ENCODE results near the gene CAPG.
"Not testable (repeated sequence)": the region's sequence is repeated elsewhere in the genome, so short reads cannot be mapped to it uniquely, and the experiment has no call there.

CAPG gene

DNA sequence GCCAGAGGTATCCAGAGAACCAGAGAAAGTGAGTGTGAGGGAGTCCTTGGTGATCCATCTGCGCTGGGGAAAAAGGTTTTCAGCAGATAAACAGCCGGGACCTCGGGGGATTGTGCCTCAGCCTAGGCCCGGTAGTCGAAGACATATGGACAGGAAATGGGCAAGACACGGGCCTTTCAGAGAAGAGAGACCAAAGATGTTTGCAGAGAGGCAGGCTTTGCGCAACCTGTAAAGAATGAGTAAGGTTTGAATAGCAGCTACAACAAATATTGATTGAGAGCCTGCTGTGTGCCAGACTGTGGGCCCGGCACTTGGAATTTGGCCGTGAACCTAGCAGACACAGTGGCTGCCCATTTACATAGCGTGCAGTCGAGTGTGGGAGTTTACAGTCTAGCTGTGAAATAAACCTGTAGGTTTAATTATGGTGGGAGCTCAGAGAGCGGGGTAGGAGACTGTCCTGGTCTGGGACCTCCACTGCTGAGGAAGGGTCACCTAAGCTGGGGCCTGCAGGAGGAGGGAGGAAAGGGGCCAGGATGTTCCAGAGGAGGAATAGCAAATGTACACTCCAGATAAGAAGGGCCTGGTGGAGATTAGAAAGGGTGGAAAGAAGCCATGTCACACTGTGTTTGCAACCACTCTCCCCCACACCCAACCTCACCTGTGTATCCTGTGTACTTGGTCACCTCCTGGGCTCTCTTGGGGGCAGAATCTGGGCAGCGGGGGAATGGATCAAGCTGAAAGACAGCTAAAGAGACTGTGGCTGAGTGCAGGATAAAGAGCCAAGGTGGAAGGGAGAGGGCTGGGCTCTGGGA lies 11.3 kb upstream of the CAPG start:
- DNase-seq (ENCODE audit: low read depth in 1 of 2, low spot score in 1 of 2) = no peak

DNA sequence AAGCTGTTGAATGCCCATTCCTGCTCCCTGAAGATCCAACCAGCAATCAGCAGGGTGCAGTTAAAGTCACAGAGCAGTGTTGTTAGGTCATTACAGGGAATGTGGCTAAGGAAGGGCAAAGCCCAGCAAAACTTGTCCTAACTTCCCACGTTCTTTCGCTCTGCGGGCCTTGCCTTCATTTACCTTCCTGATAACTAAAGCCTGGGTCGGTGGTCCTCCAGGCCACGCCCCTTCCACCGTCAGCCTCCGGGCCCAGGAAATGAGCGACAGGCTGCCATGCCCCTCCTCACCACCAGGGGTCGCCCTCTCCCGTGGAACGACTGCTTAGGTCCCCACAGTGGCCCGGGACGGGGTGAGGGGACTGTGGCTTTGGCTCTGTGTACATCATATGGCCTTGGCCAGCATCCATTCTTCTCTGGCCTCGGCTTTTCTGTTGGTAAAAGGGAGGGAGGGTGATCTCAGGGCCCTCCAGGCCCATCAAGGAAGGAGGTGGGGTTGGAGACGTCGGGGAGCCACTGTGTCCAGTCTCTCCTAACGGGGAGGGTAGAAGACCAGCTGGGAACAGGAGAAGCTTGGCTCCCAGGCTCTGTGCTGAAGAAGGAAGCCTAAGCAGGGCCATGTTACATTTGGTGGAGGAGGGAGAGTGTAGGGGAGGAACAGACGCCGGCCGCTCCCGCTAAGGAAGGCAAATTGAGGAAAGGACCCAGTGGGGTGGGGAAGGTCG lies 10.5 kb upstream of the CAPG start:
- peak; percentile 90 to 97 for DNase-seq (ENCODE audit: low read depth in 1 of 2, low spot score in 1 of 2)

DNA sequence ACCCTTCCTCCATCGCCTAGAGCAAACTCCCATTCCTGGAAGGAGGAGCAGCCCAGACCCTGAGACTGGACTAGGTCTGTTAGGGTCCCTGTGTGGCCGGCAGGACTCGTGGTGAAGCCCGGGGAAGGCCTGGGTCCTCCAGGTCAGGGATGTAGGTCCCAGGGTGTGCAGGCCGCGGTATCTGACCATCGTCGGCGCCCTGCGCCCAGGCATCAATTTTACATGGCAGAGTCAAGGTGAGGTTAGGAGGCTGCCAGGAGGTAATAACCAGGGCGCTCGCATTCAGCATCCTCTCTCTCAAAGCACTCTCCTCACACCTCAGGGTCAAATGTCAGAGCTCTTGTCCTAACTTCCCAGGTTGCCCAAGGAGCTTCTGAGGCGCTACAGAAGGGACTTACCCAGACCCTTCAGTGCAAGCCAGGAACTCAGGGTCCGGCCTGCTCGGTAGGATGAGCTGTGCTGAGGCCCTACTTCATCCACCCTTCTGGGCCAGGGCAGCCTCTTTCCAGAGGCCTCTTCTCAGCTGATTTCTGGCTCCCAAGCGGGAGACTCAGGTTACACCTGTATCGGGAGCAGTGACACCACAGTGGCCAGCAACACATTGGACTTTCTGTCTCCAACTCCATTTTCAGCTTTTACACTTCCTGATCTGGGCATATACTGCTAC lies 9.0 kb upstream of the CAPG start:
- no peak for DNase-seq (ENCODE audit: low read depth in 1 of 2, low spot score in 1 of 2)

DNA sequence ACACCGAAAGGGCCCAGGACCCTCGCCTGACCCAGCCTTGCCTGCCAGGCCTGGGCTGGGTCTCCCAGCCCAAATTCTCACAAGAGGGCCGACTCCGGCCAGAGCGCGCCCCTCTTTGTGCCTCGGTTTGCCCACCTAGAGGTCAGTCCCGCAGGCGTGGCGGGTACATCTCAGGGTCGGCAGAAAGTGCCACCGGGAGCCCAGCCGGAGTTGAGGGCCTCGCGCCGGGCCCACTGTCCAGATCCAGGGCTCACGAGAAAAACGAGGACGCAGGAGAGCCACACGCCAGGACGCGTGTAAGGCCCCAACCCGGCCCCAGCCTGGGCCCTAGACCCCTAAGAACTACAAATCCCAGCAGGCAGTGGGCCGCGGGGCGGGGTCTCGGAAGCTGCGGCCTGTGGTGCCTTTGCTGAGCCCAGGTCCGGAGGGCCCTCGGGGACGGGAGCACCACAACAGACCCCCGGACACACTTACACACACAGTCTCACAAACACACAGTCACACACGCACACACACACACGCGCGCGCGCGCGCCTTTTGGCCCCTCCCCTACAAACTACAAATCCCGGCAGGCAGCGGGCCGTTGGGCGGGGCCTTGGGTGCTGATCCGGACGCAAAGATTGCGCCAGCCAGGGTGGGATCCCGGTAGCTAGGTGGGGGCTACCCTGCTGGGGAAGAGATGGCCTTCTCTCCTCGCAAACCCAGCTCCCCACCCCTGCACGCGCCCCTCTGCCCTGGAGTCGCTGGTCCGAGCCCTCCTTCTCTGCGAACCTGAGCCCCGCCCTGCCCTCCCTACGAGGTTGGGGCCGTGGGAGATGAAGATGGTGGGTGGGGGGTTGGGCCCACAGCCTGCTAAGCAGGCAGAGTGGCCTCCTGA lies 8.2 kb upstream of the CAPG start, which contains the start of gene SH2D6:
Gene SH2D6 (plus strand): TSS at position 583 of the 877 bp plus-strand sequence. CDS start 10,752 bp downstream, outside the sequence.
- DNase-seq (ENCODE audit: low read depth in 1 of 2, low spot score in 1 of 2) = peak; percentile 76 to 83

DNA sequence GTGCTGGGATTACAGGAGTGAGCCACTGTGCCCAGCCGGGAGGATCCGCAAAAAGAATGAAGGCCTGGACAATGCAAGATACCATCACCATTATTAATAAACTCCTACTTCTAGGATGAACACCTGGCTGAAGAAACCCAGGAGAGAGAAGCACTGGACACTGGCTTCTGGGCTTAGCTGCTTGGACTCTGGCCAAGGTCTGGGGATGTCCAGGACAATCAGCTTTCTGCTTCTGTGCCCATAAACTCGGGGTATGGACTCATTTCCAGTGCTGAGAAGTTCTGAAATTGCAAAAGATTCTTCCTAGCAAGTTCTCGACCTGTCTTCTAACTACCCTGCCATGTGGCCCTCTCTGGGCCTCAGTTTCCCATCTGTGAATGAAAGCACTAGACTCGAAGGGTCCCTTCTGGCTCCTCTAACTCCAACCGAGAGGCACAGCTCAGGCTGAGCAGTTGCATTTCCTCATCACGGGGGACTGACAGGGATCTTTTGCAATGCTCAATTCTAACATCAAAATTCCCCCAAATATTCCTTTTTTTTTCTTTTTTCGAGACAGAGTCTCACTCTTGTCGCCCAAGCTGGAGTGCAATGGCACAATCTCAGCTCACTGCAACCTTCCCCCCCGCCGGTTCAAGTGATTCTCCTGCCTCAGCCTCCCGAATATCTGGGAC lies 5.9 kb upstream of the CAPG start:
- no peak for DNase-seq (ENCODE audit: low read depth in 1 of 2, low spot score in 1 of 2)

DNA sequence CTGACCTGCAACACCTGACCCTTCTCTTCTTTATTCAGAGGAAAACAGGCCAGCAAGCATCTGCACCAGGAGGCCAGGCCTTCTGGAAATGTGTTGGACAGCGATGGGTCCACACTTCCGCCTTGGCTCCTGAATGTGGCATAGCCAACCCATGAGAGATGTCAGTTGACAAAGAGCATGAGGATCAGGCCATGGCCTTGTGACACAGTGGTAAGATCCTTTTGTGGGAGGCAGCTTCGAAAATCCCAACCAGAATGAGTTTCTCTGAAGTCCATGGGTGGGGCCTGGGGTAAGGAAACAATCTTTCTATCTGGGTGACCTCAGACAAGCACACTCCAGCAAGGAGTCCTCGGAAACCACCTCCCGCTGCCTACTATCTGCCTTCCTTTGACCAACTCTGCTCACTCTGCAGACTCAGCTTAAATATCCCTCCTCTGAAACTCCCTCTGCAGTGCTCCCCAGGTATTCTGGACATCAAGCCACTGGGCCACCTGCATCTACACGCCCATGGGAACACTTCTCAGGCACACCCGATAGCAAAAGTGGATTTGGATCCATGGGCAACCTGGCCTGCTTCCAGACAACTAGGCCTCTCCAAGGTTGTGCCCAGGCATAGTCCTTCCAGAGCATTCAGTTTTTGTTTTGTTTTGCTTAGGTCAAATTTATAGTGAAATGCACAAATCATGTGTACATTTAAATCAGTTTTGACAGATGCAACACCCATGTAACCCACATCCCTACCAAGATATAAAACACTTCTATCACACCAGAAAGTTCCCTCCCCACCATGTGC lies 4.8 kb upstream of the CAPG start:
- no peak for DNase-seq (ENCODE audit: low read depth in 1 of 2, low spot score in 1 of 2)

DNA sequence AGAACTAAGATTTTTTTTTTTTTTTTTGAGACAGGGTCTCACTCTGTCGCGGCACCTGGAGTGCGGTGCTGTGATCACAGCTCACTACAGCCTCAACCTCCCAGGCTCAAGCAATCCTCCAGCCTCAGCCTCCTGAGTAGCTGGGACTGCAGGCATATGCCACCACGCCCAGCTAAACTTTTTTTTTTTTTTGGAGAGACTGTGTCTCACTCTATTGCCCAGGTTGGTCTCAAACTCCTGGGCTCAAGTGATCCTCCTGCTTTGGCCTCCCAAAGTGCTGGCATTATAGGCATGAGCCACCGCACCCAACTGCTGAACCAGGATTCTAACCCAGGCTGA lies 4.2 kb upstream of the CAPG start:
- DNase-seq (ENCODE audit: low read depth in 1 of 2, low spot score in 1 of 2) = not testable (repeated sequence)

DNA sequence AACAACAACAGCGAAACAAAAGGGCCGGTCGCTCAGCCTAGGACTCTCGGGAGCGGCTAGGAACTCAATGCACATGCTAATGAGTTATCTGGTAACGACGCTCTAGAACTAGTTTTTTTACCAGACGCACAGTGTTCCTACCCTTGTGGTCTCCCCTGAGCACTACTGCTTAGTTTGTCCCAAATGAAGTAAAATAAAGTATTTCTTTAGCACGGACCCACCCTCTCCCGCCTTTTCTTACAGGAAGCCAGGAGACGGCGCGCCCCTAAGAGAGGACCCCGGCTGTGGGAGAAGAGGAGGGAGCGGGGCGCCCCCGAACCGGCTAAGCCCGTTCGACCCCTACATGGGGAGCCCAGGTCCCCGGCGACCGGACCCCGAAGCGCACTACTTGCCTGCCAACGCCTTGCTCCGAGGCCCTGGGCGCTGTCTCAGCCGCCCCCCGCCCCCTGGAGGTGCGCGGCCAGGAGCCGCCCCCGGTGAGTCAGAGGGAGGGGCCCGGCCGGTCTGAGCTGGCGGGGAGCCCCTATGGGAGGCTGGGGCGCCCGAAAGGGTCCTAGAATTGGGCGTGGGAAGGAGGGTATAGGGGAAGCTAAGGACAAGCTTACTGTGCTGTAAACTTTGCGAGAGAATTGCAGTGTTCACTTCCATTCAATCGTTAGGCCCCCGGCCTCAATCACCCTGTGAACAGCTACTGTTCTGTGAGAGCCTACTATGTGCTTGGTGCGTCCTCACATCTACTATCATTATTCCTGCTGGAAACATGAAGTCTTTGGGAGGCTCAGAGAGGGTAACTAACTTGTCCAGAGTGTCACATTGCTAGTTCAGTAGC lies 3.6 kb upstream of the CAPG start:
- DNase-seq (ENCODE audit: low read depth in 1 of 2, low spot score in 1 of 2) = no peak

DNA sequence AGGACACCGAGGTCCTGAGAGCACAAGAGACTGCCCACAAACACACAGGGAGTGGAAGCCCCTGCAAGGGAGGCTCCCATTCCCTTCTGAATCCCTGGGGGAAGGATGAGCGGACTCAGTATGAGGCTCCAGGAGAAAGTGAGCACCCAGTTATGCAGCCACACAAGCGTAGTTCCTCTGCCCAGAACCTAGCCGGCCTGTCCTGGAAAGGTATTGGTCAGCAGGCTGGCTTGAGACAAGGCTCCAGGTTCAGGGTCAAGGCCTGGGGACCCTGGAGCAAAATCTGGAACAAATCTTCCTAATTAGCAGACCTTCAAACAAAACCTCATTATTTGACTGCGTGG lies 1.2 kb upstream of the CAPG start:
- DNase-seq (ENCODE audit: low read depth in 1 of 2, low spot score in 1 of 2) = no peak

DNA sequence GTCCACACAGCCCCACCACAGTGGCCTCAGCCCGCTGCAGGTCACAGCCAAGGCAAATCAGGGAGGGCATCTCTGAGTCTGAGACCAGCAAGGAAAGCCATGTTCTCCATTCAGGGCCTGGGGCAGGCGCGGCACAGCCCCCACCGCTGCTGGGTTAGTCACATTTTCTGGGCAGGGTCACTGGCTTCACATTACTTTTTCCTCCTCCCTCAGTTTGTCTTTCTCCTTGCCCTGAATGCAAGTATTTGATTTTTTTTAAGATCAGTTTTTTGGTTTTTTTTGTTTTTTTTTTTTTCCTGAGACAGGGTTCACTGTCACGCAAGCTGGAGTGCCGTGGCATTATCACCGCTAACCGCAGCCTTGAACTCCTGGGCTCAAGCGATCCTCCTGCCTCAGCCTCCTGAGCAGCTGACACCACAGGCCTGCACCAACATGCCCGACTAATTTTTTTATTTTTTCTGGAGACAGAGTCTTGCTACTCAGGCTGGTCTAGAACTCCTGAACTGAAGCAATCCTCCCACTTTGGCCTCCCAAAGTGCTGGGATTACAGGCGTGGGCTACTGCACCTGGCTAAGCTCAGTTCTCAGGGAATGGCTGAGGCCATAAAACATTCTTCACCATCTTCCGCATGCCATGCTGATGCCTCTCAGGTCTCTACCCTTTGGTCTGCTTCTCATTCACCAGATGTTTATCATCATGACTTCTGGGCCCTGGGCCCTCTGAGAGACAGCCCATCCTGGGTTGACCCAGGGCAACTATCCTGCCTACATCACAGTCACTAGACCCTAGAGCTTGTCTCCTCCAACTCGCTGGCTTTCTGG lies 628 bp upstream of the CAPG start:
- no peak for DNase-seq (ENCODE audit: low read depth in 1 of 2, low spot score in 1 of 2)

DNA sequence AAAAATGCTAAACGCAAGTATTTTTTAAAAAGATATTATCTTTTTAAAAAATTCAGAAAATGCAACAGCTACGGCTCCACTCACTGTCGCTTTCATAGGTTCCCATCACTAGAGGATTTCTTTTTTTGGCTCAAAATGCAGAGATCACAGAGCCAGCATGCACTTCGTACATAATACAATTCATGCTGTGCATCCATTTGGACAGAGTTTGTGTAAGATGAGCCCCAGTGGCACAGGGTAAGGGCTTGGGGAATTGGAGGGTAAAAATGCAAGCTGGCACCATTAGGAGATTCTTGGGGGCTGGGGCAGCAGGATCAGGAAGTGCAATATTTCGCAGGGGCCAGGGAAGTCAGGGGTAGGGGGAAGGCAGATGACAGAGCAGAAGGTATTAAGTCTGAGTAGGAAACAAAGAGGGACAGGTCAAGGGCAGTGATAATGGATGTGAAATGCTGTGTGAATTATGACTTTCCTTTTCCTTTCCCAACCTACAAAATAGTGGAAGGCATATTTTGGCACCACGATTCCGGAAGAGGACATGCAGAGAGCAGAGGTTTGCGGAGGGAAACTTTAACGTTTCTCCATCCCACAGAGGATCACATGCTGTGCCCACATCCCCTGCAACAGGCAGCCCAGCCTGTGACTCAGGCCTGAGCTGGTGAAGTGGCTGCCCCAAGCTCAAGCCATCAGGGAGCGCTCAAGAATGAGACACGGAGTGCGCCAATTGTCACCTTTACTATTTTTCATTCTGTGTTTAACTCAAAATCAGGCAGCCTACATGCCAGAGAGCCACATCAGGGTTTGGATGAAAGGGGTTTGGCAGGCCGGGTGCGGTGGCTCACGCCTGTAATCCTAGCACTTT lies 4.7 kb downstream of the CAPG start:
- DNase-seq (ENCODE audit: low read depth in 1 of 2, low spot score in 1 of 2) = peak; percentile 29 to 30

DNA sequence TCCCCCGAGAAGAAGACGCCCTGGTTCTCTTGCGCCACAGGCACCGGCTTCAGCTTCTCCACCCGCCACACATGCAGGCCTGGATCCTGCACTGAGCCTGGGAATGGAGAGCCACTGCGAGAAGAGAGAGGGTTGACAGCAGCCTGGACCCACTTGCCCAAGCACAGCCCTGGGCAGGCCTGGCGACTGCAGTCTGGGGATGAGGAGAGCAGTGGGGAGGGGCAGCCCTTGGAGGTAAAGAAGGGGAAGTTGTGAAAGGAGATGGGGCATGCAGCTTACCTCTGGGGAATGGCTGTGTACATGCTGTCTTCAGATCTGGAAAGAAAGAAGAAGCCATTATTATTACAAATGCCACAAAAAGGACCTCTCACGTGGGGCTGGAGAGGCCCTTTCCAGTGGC lies 8.3 kb downstream of the CAPG start:
- DNase-seq (ENCODE audit: low read depth in 1 of 2, low spot score in 1 of 2) = no peak

DNA sequence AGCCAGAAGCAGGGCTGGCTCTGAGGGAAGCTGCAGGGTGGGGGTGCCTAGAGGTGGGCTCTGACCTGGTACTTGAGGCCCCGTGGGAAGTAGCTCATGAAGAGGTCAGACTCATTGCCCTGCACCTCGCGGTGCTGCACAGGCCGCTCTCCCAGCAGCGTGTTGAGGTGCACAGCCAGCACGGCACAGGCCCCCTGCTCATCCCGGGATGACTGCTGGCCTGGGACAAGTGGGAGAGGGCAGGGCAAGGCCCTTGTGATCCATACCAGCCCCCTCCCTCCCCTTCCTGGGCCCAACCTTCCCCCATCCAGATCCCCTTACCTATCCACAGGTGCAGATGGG lies 8.7 kb downstream of the CAPG start:
- DNase-seq (ENCODE audit: low read depth in 1 of 2, low spot score in 1 of 2) = no peak

DNA sequence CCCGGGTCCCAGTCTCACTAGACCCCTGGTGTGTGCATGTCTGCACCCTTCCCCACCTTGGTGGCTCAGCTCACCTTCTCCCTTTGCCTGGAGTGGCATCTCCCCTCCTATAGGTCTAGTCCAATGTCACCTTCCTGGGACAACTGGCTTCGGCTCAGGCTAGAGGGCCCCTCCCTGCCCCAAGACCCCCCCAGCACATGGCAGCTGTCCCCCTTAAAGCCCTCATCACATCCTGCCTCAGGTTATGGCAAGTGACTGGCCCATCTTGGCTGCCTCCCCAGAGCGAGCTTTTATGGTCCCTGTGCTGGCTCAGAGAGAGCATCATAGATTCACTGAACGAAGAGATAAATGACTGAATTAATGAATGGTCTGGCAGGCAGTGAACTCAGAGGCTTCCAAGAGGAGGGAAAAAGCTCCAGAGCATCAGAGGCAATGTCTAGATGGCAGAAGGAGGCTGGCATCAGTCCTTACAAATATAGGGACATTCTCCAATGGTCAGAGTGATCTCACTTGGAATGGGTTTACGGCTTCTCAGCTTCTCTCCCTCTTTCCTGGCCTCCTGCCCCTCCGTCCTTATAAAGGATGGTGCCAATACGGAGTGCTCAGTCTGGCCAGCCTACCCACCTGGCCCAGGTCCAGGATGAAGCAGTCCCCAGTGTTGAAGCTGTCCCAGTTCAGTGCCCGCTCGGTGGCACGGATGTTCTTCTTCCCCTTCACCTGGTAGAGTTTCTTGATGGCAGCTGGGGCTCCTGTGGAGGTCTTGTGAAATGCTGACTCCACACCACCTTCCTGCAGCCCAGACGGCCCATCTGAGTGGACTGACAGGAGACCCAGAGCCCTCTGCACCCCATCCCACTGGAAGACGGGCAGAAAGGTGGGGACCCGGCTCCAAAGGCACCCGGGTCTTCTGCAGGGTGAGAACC lies 9.4 kb downstream of the CAPG start:
- DNase-seq (ENCODE audit: low read depth in 1 of 2, low spot score in 1 of 2) = no peak

DNA sequence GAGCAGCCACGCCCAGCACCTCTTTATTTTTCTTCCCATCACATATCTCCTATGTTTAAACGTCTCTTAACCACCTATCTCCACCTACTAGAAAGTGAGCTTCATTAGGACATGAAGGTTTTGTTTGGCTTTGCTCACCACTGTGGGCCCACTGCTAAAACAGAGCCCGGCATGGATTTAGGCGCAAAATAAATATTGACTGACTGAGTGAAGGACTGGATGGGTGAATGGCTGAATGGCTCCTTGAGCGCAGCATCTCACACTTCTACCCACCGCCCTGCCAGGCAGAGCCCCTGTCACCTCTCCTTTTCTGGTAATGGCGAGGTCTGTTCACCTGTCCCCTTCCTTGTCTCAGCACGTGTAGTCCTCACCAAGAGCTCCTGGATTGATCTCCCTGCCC lies 10.1 kb downstream of the CAPG start:
- DNase-seq (ENCODE audit: low read depth in 1 of 2, low spot score in 1 of 2) = no peak

DNA sequence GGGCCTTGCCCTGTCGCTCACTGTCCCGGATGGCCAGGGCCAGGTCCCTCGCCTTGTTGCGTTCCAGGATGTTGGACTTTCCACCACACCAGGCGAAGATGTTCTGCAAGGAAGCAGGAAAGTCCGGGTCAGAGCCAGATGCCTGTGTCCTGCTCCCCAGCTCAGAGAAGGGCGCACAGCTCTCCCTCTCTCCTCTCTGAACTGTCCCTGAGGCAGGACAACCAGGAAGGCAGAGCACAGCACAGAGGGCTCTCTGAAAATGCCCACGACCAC lies 11.0 kb downstream of the CAPG start:
- DNase-seq (ENCODE audit: low read depth in 1 of 2, low spot score in 1 of 2) = no peak

All from activated CD4-positive, alpha-beta T cell treated with anti-CD3 and anti-CD28 coated beads, Interleukin-2, amount 50 U/mL, for 24 hours (primary cell).